Liver (tissue), 9 donors: ENCODE results near the gene MUTYH. TPM values are rescaled to one million over a fixed set of nuclear protein-coding genes. Genes with fewer than 3 reads are reported as not detected.
"Not testable (repeated sequence)": the region's sequence is repeated elsewhere in the genome, so short reads cannot be mapped to it uniquely, and the experiment has no call there.

Experiments
- DNase-seq: peaks from one replicate; pipeline ENCODE4 v3.0.0-alpha.2; 2017; ENCODE audit warnings: low spot score
- H3K27ac ChIP-seq, 2 donors: one replicate each; pipeline ENCODE4 v1.7.0; 2013; ENCODE audit warnings: inconsistent platforms in 2 of 2, low read length in 2 of 2, control low read depth in 1 of 2, low read depth in 1 of 2, mild to moderate bottlenecking in 1 of 2
- H3K27me3 ChIP-seq, 4 donors: one replicate each; pipeline versions ENCODE4 v1.6.1 to v1.7.0; 2013; ENCODE audit warnings: low read length in 3 of 4, inconsistent platforms in 1 of 4, mild to moderate bottlenecking in 1 of 4, moderate library complexity in 1 of 4; ENCODE audit not compliant: control insufficient read depth in 4 of 4, insufficient read depth in 4 of 4
- H3K36me3 ChIP-seq, 4 donors: one replicate each; pipeline versions ENCODE4 v1.6.1 to v1.7.0; 2013; ENCODE audit warnings: low read length in 3 of 4, mild to moderate bottlenecking in 3 of 4, low read depth in 1 of 4, moderate library complexity in 1 of 4; ENCODE audit not compliant: control insufficient read depth in 4 of 4, insufficient read depth in 3 of 4
- H3K4me1 ChIP-seq, 4 donors: one replicate each; pipeline versions ENCODE4 v1.6.1 to v1.7.0; 2013; ENCODE audit warnings: low read length in 3 of 4, mild to moderate bottlenecking in 3 of 4, moderate library complexity in 1 of 4; ENCODE audit not compliant: control insufficient read depth in 4 of 4, insufficient read depth in 4 of 4
- H3K4me3 ChIP-seq, 3 donors: one replicate each; pipeline versions ENCODE4 v1.6.1 to v1.7.0; 2013; ENCODE audit warnings: low read length in 3 of 3, control low read depth in 1 of 3, low read depth in 1 of 3, mild to moderate bottlenecking in 1 of 3
- H3K9ac ChIP-seq, 2 donors: one replicate each; pipeline ENCODE4 v1.7.0; 2013; ENCODE audit warnings: low read length in 2 of 2, mild to moderate bottlenecking in 2 of 2, moderate library complexity in 2 of 2, control low read depth in 1 of 2, low read depth in 1 of 2
- H3K9me3 ChIP-seq, 4 donors: one replicate each; pipeline versions ENCODE4 v1.6.1 to v1.7.0; 2013; ENCODE audit warnings: low read length in 3 of 4; ENCODE audit not compliant: control insufficient read depth in 4 of 4
- EGR1 ChIP-seq, 2 donors: IDR thresholded peaks; 2 replicates each; pipeline ENCODE4 v1.6.1; 2016 to 2018; ENCODE audit warnings: antibody characterized with exemption in 2 of 2, low read depth in 2 of 2
- FOXA1 ChIP-seq: IDR thresholded peaks from 2 replicates; pipeline ENCODE4 v1.6.1; 2016; ENCODE audit warnings: antibody characterized with exemption
- FOXA2 ChIP-seq: IDR thresholded peaks from 2 replicates; pipeline ENCODE4 v1.6.1; 2016; ENCODE audit warnings: antibody characterized with exemption
- GABPA ChIP-seq, 2 donors: IDR thresholded peaks in 1 of 2; conservative IDR thresholded peaks in 1 of 2; 2 replicates each; pipeline ENCODE4 v1.6.1; 2016; ENCODE audit warnings: antibody characterized with exemption in 2 of 2, mild to moderate bottlenecking in 1 of 2, moderate library complexity in 1 of 2
- HNF4A ChIP-seq, 2 donors: conservative IDR thresholded peaks; 2 replicates each; pipeline ENCODE4 v1.6.1; 2016; ENCODE audit warnings: antibody characterized with exemption in 2 of 2, mild to moderate bottlenecking in 2 of 2
- HNF4G ChIP-seq: IDR thresholded peaks from 2 replicates; pipeline ENCODE4 v1.6.1; 2016; ENCODE audit warnings: antibody characterized with exemption
- JUND ChIP-seq, 2 donors: IDR thresholded peaks; 2 replicates each; pipeline ENCODE4 v1.6.1; 2016; ENCODE audit warnings: antibody characterized with exemption in 2 of 2
- NR2F2 ChIP-seq: IDR thresholded peaks from 2 replicates; pipeline ENCODE4 v1.6.1; 2016; ENCODE audit warnings: antibody characterized with exemption
- RAD21 ChIP-seq, 2 donors: IDR thresholded peaks; 2 replicates each; pipeline ENCODE4 v1.6.1; 2016; ENCODE audit warnings: antibody characterized with exemption in 2 of 2, mild to moderate bottlenecking in 2 of 2
- RXRA ChIP-seq, 2 donors: IDR thresholded peaks; 2 replicates each; pipeline ENCODE4 v1.6.1; 2017 to 2018; ENCODE audit warnings: antibody characterized with exemption in 2 of 2, mild to moderate bottlenecking in 1 of 2
- SP1 ChIP-seq: IDR thresholded peaks from 2 replicates; pipeline ENCODE4 v1.6.1; 2018; ENCODE audit warnings: antibody characterized with exemption, mild to moderate bottlenecking
- TAF1 ChIP-seq: conservative IDR thresholded peaks from 2 replicates; pipeline ENCODE4 v1.6.1; 2016; ENCODE audit warnings: antibody characterized with exemption, mild to moderate bottlenecking
- YY1 ChIP-seq: IDR thresholded peaks from 2 replicates; pipeline ENCODE4 v1.6.1; 2016; ENCODE audit warnings: antibody characterized with exemption, mild to moderate bottlenecking
- WGBS: extraction: QIAGEN DNeasy Blood & Tissue Kit; methylation state at CpG from one replicate; pipeline ENCODE4 v1.1.7; 2013; 5-methylcytosine and 5-hydroxymethylcytosine counted together
- polyA plus RNA-seq, 2 donors: library from polyadenylated mRNA; stranded (reverse) in 1 of 2; unstranded in 1 of 2; fragments of 200-250 nt in 1 of 2; fragments of >200 nt in 1 of 2; fragmentation: Nextera tagmentation in 1 of 2; extraction: Ambion mirVana in 1 of 2; gene quantifications; one replicate each; pipeline versions ENCODE4 v1.2.1 to v1.2.3, GENCODE V29; 2013 to 2015
- total RNA-seq, 2 donors: library from RNA; depleted of rRNA; stranded (reverse); fragments of >200 nt; gene quantifications; one replicate each; pipeline ENCODE4 v1.2.3, GENCODE V29; 2014
- TF ChIP-seq, protein P1 (sequence below): IDR thresholded peaks from 2 replicates; pipeline ENCODE4 v1.6.1; 2016; ENCODE audit warnings: antibody characterized with exemption
- TF ChIP-seq, protein P2 (sequence below): IDR thresholded peaks from 2 replicates; pipeline ENCODE4 v1.6.1; 2016; ENCODE audit warnings: antibody characterized with exemption, mild to moderate bottlenecking
- TF ChIP-seq, protein P3 (sequence below): IDR thresholded peaks from 2 replicates; pipeline ENCODE4 v1.6.1; 2016; ENCODE audit warnings: antibody characterized with exemption
- TF ChIP-seq, protein P4 (sequence below): fragments of 150-350 bp; IDR thresholded peaks from 2 replicates; pipeline ENCODE4 v1.5.1; 2017; ENCODE audit warnings: improper control_type of control experiment, low read depth, low read length; ENCODE audit not compliant: missing input control
- TF ChIP-seq, protein P5 (sequence below): IDR thresholded peaks from 2 replicates; pipeline ENCODE4 v1.6.1; 2016; ENCODE audit warnings: antibody characterized with exemption
- donor health status: healthy.
- donor health status: healthy.
- donor health status: healthy.
- donor health status: healthy.
- donor health status: healthy.

MUTYH gene
- total and polyA plus RNA-seq, 4 donors = 5.2 to 10.0 (median 8.2) TPM

DNA sequence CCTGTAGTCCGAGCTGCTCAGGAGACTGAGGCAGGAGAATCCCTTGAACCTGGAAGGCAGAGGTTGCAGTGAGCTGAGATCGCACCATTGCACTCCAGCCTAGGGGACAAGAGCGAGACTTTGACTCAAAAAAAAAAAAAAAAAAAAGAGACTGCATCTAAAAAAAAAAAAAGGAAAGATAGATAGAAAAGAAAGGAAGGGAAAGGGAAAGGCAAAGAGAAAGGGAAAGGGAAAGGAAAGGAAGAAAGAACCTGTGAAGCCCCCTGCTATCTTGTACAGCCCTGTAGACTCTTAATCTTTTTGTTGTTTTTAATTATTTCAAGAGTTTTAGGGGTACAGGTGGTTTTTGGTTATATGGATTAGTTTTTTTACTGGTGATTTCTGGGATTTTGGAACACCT is 46.0 kb upstream of the MUTYH start:
- TF ChIP-seq GABPA (IDR thresholded peaks at IDR 0.05 in 1 of 2, conservative IDR thresholded peaks at IDR 0.05 in 1 of 2) = no peak
- TF ChIP-seq SP1 = no peak
- no peak for TF ChIP-seq RXRA (IDR thresholded peaks at IDR 0.05)
- TF ChIP-seq NR2F2 = no peak
- TF ChIP-seq EGR1 (IDR thresholded peaks at IDR 0.05; ENCODE audit: low read depth in 2 of 2) = no peak
- TF ChIP-seq HNF4G = no peak
- TF ChIP-seq HNF4A (conservative IDR thresholded peaks at IDR 0.05) = no peak
- TF ChIP-seq, protein P1, sequence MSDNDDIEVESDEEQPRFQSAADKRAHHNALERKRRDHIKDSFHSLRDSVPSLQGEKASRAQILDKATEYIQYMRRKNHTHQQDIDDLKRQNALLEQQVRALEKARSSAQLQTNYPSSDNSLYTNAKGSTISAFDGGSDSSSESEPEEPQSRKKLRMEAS = no peak
- TF ChIP-seq TAF1 = no peak
- 98% methylated on average over 3 of the region's 3 CpGs for WGBS
- no peak overlapping the region for H3K27ac ChIP-seq
- H3K9me3 ChIP-seq = no peaks in the 10 kb centered on the region
- no peaks in the 10 kb centered on the region for H3K36me3 ChIP-seq
- H3K4me3 ChIP-seq = no peak overlapping the region
- H3K4me1 ChIP-seq = no peaks in the 10 kb centered on the region
- no peak overlapping the region for H3K9ac ChIP-seq
- DNase-seq = no peak
- H3K27me3 ChIP-seq = no peaks in the 10 kb centered on the region

DNA sequence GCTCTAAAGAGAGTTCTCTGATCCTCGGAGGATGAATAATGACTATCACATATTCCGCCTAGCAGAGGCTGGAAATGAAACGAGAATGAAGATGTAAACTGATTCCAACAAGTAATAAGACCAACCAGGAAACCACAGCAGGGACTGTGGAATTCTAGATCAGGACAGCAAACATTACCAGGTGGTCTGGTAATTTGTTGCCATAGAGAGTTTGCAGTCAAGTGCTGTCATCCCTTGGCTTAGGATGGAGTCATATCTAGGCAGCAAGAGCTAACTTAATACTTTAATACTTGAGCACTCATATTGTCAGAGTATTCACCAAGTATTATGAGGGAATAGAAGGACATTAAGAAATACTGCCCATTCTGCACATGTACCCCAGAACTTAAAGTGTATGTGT is 45.1 kb upstream of the MUTYH start:
- 95% methylated on average over 3 of the region's 3 CpGs for WGBS

DNA sequence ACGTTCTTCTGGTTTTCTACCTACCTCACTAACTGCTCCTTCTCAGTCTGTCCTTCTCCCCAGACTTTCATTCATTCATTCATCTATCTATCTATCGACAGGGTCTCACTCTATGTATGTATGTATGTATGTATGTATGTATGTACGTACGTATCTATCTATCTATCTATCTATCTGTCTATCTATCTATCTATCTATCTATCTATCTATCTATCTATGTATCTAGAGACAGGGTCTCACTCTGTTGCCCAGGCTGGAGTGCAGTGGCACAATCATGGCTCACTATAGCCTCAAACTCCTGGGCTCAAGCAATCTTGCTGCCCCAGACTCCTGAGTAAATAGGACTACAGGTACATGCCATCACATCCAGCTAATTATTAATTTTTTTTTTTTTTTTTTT is 44.0 kb upstream of the MUTYH start:
- DNase-seq, H3K27ac ChIP-seq, H3K9me3 ChIP-seq, H3K4me3 ChIP-seq, H3K36me3 ChIP-seq, H3K4me1 ChIP-seq, H3K27me3 ChIP-seq, H3K9ac ChIP-seq: not testable (repeated sequence)
- WGBS = 82% methylated on average over 4 of the region's 4 CpGs

More for the DNA sequence above, 45.1 kb upstream of the MUTYH start:
- no peak for DNase-seq
- no peaks in the 10 kb centered on the region for H3K36me3 ChIP-seq
- TF ChIP-seq HNF4G (no peak), HNF4A (conservative IDR thresholded peaks at IDR 0.05) (no peak), RXRA (IDR thresholded peaks at IDR 0.05) (no peak), FOXA1 (no peak), JUND (IDR thresholded peaks at IDR 0.05) (no peak), TAF1 (no peak), SP1 (no peak), NR2F2 (no peak), EGR1 (IDR thresholded peaks at IDR 0.05; ENCODE audit: low read depth in 2 of 2) (no peak), FOXA2 (no peak), RAD21 (IDR thresholded peaks at IDR 0.05) (no peak), GABPA (IDR thresholded peaks at IDR 0.05 in 1 of 2, conservative IDR thresholded peaks at IDR 0.05 in 1 of 2) (no peak), YY1 (no peak)
- TF ChIP-seq, protein P2, sequence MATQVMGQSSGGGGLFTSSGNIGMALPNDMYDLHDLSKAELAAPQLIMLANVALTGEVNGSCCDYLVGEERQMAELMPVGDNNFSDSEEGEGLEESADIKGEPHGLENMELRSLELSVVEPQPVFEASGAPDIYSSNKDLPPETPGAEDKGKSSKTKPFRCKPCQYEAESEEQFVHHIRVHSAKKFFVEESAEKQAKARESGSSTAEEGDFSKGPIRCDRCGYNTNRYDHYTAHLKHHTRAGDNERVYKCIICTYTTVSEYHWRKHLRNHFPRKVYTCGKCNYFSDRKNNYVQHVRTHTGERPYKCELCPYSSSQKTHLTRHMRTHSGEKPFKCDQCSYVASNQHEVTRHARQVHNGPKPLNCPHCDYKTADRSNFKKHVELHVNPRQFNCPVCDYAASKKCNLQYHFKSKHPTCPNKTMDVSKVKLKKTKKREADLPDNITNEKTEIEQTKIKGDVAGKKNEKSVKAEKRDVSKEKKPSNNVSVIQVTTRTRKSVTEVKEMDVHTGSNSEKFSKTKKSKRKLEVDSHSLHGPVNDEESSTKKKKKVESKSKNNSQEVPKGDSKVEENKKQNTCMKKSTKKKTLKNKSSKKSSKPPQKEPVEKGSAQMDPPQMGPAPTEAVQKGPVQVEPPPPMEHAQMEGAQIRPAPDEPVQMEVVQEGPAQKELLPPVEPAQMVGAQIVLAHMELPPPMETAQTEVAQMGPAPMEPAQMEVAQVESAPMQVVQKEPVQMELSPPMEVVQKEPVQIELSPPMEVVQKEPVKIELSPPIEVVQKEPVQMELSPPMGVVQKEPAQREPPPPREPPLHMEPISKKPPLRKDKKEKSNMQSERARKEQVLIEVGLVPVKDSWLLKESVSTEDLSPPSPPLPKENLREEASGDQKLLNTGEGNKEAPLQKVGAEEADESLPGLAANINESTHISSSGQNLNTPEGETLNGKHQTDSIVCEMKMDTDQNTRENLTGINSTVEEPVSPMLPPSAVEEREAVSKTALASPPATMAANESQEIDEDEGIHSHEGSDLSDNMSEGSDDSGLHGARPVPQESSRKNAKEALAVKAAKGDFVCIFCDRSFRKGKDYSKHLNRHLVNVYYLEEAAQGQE = no peak
- TF ChIP-seq, protein P3, sequence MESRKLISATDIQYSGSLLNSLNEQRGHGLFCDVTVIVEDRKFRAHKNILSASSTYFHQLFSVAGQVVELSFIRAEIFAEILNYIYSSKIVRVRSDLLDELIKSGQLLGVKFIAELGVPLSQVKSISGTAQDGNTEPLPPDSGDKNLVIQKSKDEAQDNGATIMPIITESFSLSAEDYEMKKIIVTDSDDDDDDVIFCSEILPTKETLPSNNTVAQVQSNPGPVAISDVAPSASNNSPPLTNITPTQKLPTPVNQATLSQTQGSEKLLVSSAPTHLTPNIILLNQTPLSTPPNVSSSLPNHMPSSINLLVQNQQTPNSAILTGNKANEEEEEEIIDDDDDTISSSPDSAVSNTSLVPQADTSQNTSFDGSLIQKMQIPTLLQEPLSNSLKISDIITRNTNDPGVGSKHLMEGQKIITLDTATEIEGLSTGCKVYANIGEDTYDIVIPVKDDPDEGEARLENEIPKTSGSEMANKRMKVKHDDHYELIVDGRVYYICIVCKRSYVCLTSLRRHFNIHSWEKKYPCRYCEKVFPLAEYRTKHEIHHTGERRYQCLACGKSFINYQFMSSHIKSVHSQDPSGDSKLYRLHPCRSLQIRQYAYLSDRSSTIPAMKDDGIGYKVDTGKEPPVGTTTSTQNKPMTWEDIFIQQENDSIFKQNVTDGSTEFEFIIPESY = no peak
- TF ChIP-seq, protein P1 = no peak
- TF ChIP-seq, protein P4, sequence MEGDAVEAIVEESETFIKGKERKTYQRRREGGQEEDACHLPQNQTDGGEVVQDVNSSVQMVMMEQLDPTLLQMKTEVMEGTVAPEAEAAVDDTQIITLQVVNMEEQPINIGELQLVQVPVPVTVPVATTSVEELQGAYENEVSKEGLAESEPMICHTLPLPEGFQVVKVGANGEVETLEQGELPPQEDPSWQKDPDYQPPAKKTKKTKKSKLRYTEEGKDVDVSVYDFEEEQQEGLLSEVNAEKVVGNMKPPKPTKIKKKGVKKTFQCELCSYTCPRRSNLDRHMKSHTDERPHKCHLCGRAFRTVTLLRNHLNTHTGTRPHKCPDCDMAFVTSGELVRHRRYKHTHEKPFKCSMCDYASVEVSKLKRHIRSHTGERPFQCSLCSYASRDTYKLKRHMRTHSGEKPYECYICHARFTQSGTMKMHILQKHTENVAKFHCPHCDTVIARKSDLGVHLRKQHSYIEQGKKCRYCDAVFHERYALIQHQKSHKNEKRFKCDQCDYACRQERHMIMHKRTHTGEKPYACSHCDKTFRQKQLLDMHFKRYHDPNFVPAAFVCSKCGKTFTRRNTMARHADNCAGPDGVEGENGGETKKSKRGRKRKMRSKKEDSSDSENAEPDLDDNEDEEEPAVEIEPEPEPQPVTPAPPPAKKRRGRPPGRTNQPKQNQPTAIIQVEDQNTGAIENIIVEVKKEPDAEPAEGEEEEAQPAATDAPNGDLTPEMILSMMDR = no peak
- TF ChIP-seq, protein P5, sequence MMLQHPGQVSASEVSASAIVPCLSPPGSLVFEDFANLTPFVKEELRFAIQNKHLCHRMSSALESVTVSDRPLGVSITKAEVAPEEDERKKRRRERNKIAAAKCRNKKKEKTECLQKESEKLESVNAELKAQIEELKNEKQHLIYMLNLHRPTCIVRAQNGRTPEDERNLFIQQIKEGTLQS = no peak
- no peaks in the 10 kb centered on the region for H3K27me3 ChIP-seq
- no peak overlapping the region for H3K4me3 ChIP-seq
- no peak overlapping the region for H3K9ac ChIP-seq
- H3K4me1 ChIP-seq = peaks cover 0 to 2% (median under 1%) of the 10 kb centered on the region in 4 donors
- H3K27ac ChIP-seq = no peak overlapping the region
- H3K9me3 ChIP-seq = no peaks in the 10 kb centered on the region
